ENCODE measurements around the gene RNF115. TPM values are rescaled to one million over a fixed set of nuclear protein-coding genes. Genes with fewer than 3 reads are reported as not detected.
"Not testable (repeated sequence)": the region's sequence is repeated elsewhere in the genome, so short reads cannot be mapped to it uniquely, and the experiment has no call there.

Gene RNF115
- polyA plus RNA-seq, 1 donor = 25.6 TPM

DNA sequence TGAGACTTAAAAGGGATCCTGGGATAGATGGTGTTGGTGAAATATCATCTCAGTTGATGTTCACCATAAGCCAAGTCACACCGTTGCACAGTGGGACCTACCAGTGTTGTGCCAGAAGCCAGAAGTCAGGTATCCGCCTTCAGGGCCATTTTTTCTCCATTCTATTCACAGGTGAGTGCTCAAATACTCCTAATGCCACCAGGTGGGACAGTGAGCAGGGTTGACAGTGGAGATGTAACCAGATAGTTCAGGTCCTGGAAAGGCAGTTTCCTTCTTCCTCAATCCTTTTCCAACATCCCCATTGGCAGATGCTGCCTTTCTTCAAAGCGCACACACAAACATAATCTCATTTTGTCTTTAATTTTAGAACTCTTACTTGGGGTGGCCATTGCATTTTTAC lies 93.0 kb downstream of the RNF115 start:
- DNase-seq = no peak

GRCh38 chr1:145730467-145730866 lies 93.4 kb downstream of the RNF115 start:
- no peak for DNase-seq

DNA sequence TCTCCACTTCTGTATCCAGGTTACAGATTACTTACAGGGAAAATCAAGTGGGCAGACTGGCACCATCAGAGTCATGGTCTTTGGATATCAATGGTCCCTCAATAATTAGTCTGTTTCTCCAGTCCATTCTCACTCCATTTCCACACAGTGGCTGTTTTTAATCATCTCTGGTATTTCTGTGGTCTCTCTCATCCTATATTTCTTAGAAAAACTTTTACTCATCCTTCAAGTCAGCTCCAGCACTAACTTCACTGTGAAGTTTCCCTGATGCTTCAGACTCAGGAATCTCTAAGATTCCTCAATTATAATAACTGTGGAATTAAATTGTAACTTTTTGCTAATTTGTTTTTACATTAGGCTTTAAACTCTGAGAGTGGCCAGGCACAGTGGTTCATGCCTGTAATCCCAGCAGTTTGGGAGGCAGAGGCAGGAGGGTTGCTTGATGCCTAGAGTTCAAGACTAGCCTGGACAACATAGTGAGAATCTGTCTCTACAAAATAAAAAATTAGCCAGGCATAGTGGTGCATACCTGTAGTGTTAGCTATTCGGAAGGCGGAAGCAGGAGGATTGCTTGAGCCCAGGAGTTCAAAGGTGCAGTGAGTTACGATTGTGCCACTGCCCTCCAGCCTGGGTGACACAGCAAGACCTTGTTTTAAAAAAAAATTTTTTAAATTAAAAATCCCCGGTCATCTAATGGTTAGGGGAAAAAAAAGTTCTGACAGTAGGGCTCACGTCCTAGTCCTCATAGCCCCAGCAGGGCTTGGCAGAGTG lies 94.0 kb downstream of the RNF115 start:
- no peak for DNase-seq

- no peak for DNase-seq
Observed at GRCh38 chr1:145729196-145729595, 94.7 kb downstream of the RNF115 start.

GRCh38 chr1:145726193-145726592 lies 97.7 kb downstream of the RNF115 start:
- not testable (repeated sequence) for DNase-seq

- peak; percentile 60 for DNase-seq
Observed at GRCh38 chr1:145720878-145721671, 102.8 kb downstream of the RNF115 start.

GRCh38 chr1:145720556-145720877 lies 103.4 kb downstream of the RNF115 start:
- no peak for DNase-seq

GRCh38 chr1:145719230-145720079 lies 104.4 kb downstream of the RNF115 start, which contains the start of gene CD160:
Gene CD160 (plus strand): TSS chr1:145719499. CDS start chr1:145728328, 8,829 bp downstream.
- no peak for DNase-seq

- DNase-seq = not testable (repeated sequence)
Observed at GRCh38 chr1:145718465-145718864, 105.4 kb downstream of the RNF115 start.

DNA sequence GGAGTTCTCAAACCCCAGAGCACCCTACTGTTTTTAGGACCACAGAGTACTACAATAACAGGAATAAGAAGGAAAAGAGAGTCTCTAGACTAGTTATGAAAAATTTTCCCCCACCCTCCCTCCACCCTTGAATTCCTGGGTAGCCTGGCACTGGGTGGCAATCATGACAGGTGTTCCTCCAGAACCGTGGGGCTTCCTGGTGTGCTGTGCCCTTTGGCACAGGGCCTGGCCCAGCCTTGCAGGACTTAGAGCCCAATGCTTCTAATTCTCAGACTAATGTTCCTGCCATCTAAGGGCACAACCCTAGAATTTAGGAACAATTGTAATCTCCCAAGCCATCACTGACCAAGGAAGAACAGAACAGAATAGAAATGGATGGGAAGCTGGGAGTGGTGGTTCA lies 106.1 kb downstream of the RNF115 start:
- DNase-seq = no peak

GRCh38 chr1:145716641-145717345 lies 107.1 kb downstream of the RNF115 start:
- DNase-seq = no peak

DNA sequence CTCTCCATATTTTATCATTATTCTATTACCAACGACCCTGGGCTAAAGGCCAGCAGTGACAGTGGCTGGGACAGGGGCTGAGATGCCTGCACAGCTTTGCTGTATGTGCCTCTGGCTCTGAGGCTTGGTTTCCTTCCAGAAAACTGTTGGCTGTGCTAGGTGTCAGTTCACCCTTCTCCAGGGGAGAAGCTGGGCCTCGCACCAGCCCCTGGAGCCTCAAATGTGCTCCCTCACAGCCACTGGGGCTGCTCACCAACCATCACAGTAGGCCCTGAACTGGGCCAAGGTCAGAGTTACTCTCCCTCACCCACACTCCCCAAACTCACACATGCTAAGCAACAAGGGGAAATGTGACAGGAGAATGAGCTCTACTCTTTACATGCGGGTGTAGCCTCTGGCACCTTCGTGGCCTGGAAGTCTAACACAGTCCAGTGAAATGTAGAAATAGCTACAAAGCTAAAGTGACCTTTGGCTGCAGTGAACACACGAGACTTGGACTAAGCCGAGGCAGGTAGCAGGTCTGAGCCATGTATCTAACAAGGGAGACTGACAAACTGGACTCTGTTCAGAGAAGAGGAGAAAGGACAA lies 109.3 kb downstream of the RNF115 start:
- no peak for DNase-seq

DNA sequence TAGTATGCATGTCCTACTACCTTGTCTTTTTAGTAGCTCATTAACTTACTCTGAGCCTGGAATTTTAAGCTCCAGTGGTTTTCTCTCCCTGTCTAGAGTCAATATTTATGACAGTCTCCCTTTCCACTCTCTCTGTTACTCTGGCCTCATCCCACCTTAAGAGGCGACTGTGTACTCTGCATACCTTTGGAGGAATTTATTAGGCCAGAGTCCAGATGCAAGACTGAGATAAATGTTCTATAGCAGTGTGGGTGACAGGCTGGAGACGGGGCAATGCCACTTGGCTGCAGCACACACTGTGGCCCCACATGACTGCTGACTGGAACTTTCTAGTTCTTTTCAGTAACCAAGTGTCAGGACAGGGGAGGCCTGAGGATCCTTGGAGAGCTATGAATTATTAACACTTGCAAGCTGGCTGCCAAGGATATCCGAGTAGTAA lies 112.7 kb downstream of the RNF115 start:
- peak; percentile 77 for DNase-seq

GRCh38 chr1:145710291-145711027 lies 113.4 kb downstream of the RNF115 start:
- no peak for DNase-seq

DNA sequence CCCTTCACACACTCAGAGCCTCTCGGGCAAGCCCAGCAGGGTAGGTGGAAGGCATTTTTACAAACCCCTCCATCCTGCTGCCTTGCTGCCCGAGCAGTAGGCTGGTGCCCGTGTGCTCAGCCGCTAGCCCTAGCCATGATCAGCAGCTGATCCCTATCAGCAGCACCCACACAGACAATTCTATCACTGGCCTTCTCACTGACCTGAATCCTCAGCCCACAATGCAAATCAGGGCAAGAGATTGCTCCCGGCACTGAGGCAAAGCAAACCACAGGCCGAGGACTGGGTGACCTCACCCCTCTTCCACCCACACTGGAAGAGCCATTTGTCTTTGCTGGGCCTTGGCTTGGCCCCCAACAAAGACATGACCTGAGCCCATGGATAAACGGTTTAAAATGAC lies 115.8 kb downstream of the RNF115 start:
- DNase-seq = no peak

- DNase-seq = no peak
Observed at GRCh38 chr1:145707183-145707867, 116.6 kb downstream of the RNF115 start, which contains the start of gene PDZK1. Gene PDZK1 (minus strand): TSS chr1:145707368. CDS start chr1:145688021, 19,347 bp downstream.

DNA sequence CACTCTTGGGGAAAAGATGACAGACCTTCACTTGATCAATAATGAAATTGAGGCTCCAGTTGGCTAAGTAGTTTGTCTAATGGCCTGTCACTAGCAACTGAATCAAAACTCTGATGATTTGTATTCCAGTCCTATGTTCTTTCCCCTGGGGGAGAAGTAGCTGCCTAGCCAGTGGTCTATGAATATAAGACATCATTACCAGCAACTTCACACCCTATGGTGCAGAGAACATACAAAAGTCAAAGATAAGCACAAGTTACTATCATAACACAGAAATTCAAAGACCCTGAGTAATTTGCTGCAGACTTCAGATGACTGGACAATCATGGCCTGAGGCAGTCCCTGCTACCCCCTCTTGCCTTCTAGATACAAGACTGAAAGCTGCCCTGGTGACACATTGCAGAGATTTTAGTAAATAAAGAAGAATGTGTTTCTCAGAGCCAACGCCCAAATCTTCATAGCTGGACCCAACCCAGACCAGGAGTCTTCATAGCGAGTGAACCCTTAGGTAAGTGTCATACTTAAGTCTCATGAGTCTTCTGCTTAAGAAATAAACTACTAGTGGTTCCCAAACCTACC lies 117.7 kb downstream of the RNF115 start:
- no peak for DNase-seq

DNA sequence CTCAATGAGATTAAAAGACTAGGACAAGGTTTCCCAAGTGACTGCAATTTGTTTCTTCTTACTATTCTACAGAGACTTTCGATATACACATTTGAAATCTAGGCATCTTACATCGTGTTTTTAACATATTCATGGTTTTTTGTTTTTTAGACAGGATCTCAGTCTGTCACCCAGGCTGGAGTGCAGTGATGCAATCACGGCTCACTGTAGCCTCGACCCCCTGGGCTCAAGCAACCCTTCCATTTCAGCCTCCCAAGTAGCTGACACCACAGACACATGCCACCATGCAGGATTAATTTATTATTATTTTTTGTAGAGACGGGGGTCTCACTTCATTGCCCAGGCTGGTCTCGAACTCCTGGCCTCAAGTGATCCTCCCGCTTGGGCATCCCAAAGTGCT lies 118.3 kb downstream of the RNF115 start:
- no peak for DNase-seq

GRCh38 chr1:145702826-145703225 lies 121.1 kb downstream of the RNF115 start:
- no peak for DNase-seq

DNA sequence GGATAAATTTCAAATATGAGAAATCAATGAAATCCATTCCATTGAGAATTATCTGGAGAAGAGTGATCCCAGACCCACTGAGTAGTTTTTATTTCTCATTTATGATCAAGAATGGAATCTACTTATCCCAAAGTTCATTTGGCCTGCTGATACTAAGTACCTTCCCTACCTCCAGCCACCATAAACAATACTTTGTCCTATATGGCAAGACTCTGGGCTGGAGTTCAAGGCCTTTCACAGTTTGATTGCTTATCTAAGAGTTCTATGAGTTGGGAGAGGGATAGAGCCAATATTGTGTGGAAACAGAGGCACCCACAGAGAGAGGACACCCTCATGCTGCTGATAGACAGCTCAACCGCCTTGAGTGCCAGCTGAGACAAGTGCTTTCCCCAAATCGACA lies 121.8 kb downstream of the RNF115 start:
- DNase-seq = no peak
